Colonic mucosa (tissue), 4 donors: ENCODE data around the gene SLC7A5. TPM values are rescaled to one million over a fixed set of nuclear protein-coding genes. Genes with fewer than 3 reads are reported as not detected.

ENCODE experiments used
- DNase-seq: peaks from one replicate; pipeline ENCODE4 v3.0.0-alpha.2; 2020
- H3K27ac ChIP-seq: fragments of 200-600 bp; one replicate; pipeline ENCODE4 v1.8.0; 2021
- H3K27me3 ChIP-seq: fragments of 200-600 bp; one replicate; pipeline ENCODE4 v1.8.0; 2021
- H3K36me3 ChIP-seq: fragments of 200-600 bp; one replicate; pipeline ENCODE4 v1.8.0; 2021
- H3K4me1 ChIP-seq: fragments of 200-600 bp; one replicate; pipeline ENCODE4 v1.8.0; 2021; ENCODE audit warnings: mild to moderate bottlenecking
- H3K4me3 ChIP-seq: fragments of 200-600 bp; one replicate; pipeline ENCODE4 v1.8.0; 2021
- H3K9ac ChIP-seq, 2 donors: one replicate each; pipeline ENCODE4 v1.7.0; 2013; ENCODE audit warnings: control low read depth in 2 of 2, low read depth in 2 of 2, low read length in 2 of 2
- H3K9me3 ChIP-seq: fragments of 200-600 bp; one replicate; pipeline ENCODE4 v1.8.0; 2021
- CTCF ChIP-seq: fragments of 200-600 bp; IDR thresholded peaks from one replicate; pipeline ENCODE4 v1.8.0; 2022; ENCODE audit warnings: antibody characterized with exemption, mild to moderate bottlenecking
- intact Hi-C: fragments of 100-400 bp; cut with DNase I; formaldehyde crosslinking; loops from one replicate; pipeline ENCODE4 v1.14.1; 2022
- total RNA-seq, 2 donors: library from RNA; stranded (reverse); fragmentation: NEBNext Ultra II Directional in 1 of 2; extraction: Animal tissue kit (Norgen Biotek cat#: 25700) in 1 of 2; gene quantifications; one replicate each; pipeline ENCODE4 v1.2.1, GENCODE V29; 2021
- donor health status: healthy.
- donor health status: DM: no; HTN: no; CAD: no.
- donor health status: DM: no; HTN: no; CAD: no.

The SLC7A5 gene
- total RNA-seq, 2 donors from 2014 or later, result 9.5 to 26.2 TPM

GRCh38 chr16:87831421-87832136 lies 37.7 kb downstream of the SLC7A5 start:
- Histone ChIP-seq H3K27ac (no peak overlapping the region), H3K4me1 (no peaks in the 10 kb centered on the region), H3K4me3 (no peak overlapping the region), H3K27me3 (no peaks in the 10 kb centered on the region), H3K9ac (no peak overlapping the region), H3K9me3 (no peaks in the 10 kb centered on the region), H3K36me3 (no peaks in the 10 kb centered on the region)
- no peak for DNase-seq
- TF ChIP-seq CTCF, result no peak
- intact Hi-C loops, result no loop called here

- Histone ChIP-seq H3K36me3 (no peaks in the 10 kb centered on the region), H3K9me3 (no peaks in the 10 kb centered on the region), H3K27me3 (no peaks in the 10 kb centered on the region), H3K9ac (no peak overlapping the region), H3K4me3 (no peak overlapping the region), H3K27ac (no peak overlapping the region), H3K4me1 (no peaks in the 10 kb centered on the region)
- intact Hi-C loops, result no loop called here
- TF ChIP-seq CTCF, result no peak
- DNase-seq, result no peak
Measured at GRCh38 chr16:87830673-87831420, 38.5 kb downstream of the SLC7A5 start.

GRCh38 chr16:87829988-87830672 lies 39.2 kb downstream of the SLC7A5 start:
- Histone ChIP-seq H3K9ac (no peak overlapping the region), H3K4me3 (no peak overlapping the region), H3K27me3 (no peaks in the 10 kb centered on the region), H3K36me3 (no peaks in the 10 kb centered on the region), H3K4me1 (no peaks in the 10 kb centered on the region), H3K9me3 (no peaks in the 10 kb centered on the region), H3K27ac (no peak overlapping the region)
- TF ChIP-seq CTCF, result no peak
- no peak for DNase-seq
- intact Hi-C loops, result no loop called here

- Histone ChIP-seq H3K4me3 (no peak overlapping the region), H3K27me3 (no peaks in the 10 kb centered on the region), H3K27ac (no peak overlapping the region), H3K4me1 (no peaks in the 10 kb centered on the region), H3K9ac (no peak overlapping the region), H3K36me3 (no peaks in the 10 kb centered on the region), H3K9me3 (no peaks in the 10 kb centered on the region)
- DNase-seq, result no peak
- TF ChIP-seq CTCF, result no peak
- intact Hi-C loops, result no loop called here
Measured at GRCh38 chr16:87829622-87829980, 39.7 kb downstream of the SLC7A5 start.

GRCh38 chr16:87828907-87829621 lies 40.2 kb downstream of the SLC7A5 start:
- H3K9me3 ChIP-seq, result no peaks in the 10 kb centered on the region
- no peaks in the 10 kb centered on the region for H3K36me3 ChIP-seq
- no peaks in the 10 kb centered on the region for H3K27me3 ChIP-seq
- no peak for DNase-seq
- H3K9ac ChIP-seq, result no peak overlapping the region
- intact Hi-C loops, result no loop called here
- H3K27ac ChIP-seq, result no peak overlapping the region
- no peak overlapping the region for H3K4me3 ChIP-seq
- TF ChIP-seq CTCF, result no peak
- no peaks in the 10 kb centered on the region for H3K4me1 ChIP-seq
